Fibroblast of lung (primary cell): Measurements from ENCODE around the gene REPS2. TPM values are rescaled to one million over a fixed set of nuclear protein-coding genes. Genes with fewer than 3 reads are reported as not detected.

Experiments
- DNase-seq, 2 donors: peaks; one replicate each; pipeline versions ENCODE4 v3.0.0 to v3.0.0-alpha.2; 2010; ENCODE audit warnings: low read depth in 2 of 2
- H2AFZ ChIP-seq: 2 replicates; pipeline ENCODE4 v1.5.1; 2012; ENCODE audit warnings: low read length, control low read depth, inconsistent platforms
- H3K27ac ChIP-seq: 2 replicates; pipeline ENCODE4 v1.5.1; 2011; ENCODE audit warnings: low read length, control low read depth; ENCODE audit not compliant: insufficient read depth
- H3K27me3 ChIP-seq: 2 replicates; pipeline ENCODE4 v1.5.1; 2011; ENCODE audit warnings: mild to moderate bottlenecking, low read length; ENCODE audit not compliant: control insufficient read depth, insufficient read depth
- H3K36me3 ChIP-seq: 2 replicates; pipeline ENCODE4 v1.5.1; 2011; ENCODE audit warnings: low read length; ENCODE audit not compliant: control insufficient read depth, insufficient read depth
- H3K4me1 ChIP-seq: 2 replicates; pipeline ENCODE4 v1.5.1; 2011; ENCODE audit warnings: low read length; ENCODE audit not compliant: control insufficient read depth, insufficient read depth; ENCODE audit errors: extremely low read depth
- H3K4me2 ChIP-seq: 2 replicates; pipeline ENCODE4 v1.5.1; 2011; ENCODE audit warnings: low read length, control low read depth; ENCODE audit not compliant: insufficient read depth; ENCODE audit errors: extremely low read depth
- H3K4me3 ChIP-seq, 4 experiments: fragments of 200-600 bp in 1 of 4; sonication (generic) in 1 of 4; replicated peaks in 1 of 4; 2 replicates each; pipeline ENCODE4 v1.5.1; 2011 to 2016; ENCODE audit warnings: low read length in 4 of 4, low read depth in 3 of 4, mild to moderate bottlenecking in 3 of 4, control low read depth in 2 of 4, inconsistent platforms in 1 of 4, mixed read lengths in 1 of 4; ENCODE audit not compliant: insufficient read depth in 1 of 4; ENCODE audit errors: control extremely low read depth in 1 of 4
- H3K79me2 ChIP-seq: 2 replicates; pipeline ENCODE4 v1.5.1; 2012; ENCODE audit warnings: mild to moderate bottlenecking, low read length, inconsistent platforms; ENCODE audit not compliant: control insufficient read depth, insufficient read depth
- H3K9ac ChIP-seq: 2 replicates; pipeline ENCODE4 v1.5.1; 2011; ENCODE audit warnings: mild to moderate bottlenecking, low read length, control low read depth; ENCODE audit not compliant: insufficient read depth
- H3K9me3 ChIP-seq: 2 replicates; pipeline ENCODE4 v1.5.1; 2012; ENCODE audit warnings: low read depth, low read length; ENCODE audit not compliant: control insufficient read depth, insufficient read depth
- H4K20me1 ChIP-seq: 2 replicates; pipeline ENCODE4 v1.5.1; 2011; ENCODE audit warnings: low read length; ENCODE audit not compliant: control insufficient read depth, insufficient read depth; ENCODE audit errors: extremely low read depth
- EZH2 ChIP-seq: IDR thresholded peaks from 2 replicates; pipeline ENCODE4 v1.5.1; 2012; ENCODE audit warnings: low read length, control low read depth, mild to moderate bottlenecking; ENCODE audit errors: missing control alignments
- polyA plus RNA-seq, 2 donors: library from polyadenylated mRNA; depleted of rRNA in 1 of 2; stranded (reverse) in 1 of 2; unstranded in 1 of 2; fragments of >200 nt; gene quantifications; 2 replicates each; pipeline ENCODE4 v1.2.1, GENCODE V29; 2011 to 2012; ENCODE audit warnings: missing spikeins in 1 of 2
- total RNA-seq: library from RNA; depleted of rRNA; stranded (reverse); fragments of >200 nt; gene quantifications from 2 replicates; pipeline ENCODE4 v1.2.1, GENCODE V29; 2014
- TF ChIP-seq, protein P1 (sequence below), 2 donors: IDR thresholded peaks in 1 of 2; conservative IDR thresholded peaks in 1 of 2; 1 replicate in 1 of 2; 2 replicates in 1 of 2; pipeline ENCODE4 v1.5.1; 2011 to 2012; ENCODE audit warnings: low read length in 2 of 2, control low read depth in 1 of 2, inconsistent platforms in 1 of 2, low read depth in 1 of 2, mild to moderate bottlenecking in 1 of 2

Gene REPS2
- total and polyA plus RNA-seq, 2 donors (not counting 1 experiment from before 2014, with no cell fraction given) = 0.27 to 0.50 TPM

DNA sequence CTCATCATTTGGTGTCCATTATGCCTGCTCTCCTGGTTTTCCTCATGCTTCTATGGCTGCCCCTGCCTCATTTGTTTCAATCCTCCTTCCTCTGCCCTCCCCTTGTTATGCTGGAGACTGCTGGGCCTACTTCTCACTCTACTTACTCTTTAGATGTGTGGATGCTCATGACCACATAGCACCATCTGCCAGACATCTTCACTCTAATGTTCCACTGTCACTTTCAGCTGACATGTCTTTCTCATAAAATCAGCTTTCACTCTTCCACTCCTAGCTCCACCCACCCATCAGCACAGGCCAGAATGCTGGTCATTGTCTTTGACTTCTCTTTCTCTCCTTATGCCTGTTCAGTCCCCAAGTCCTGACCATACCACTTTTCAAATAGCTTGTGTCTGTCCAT lies 86.8 kb downstream of the REPS2 start:
- DNase-seq = no peak

DNA sequence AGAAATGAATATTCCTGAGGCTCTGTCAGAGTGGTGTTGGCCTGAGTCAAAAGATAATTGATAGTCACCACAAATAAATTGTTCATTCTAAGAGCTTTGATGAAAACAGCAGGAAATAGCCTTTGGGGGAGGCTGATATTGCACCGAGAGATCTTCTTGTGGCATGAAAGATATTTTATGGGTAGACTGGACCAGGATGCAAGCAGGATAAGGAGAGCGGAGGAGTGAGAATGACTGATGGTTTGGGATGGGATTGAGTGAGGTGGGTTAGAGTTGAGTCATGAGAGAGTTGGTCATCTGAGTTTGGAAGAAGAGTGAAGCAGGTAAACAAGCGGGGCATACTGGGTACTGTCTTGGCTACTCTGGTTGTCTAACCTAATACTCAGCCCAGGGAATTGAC lies 88.7 kb downstream of the REPS2 start:
- no peaks in the 10 kb centered on the region for H3K36me3 ChIP-seq
- no peak for DNase-seq

More for the DNA sequence above, 86.8 kb downstream of the REPS2 start:
- TF ChIP-seq EZH2 = no peak
- TF ChIP-seq, protein P1, sequence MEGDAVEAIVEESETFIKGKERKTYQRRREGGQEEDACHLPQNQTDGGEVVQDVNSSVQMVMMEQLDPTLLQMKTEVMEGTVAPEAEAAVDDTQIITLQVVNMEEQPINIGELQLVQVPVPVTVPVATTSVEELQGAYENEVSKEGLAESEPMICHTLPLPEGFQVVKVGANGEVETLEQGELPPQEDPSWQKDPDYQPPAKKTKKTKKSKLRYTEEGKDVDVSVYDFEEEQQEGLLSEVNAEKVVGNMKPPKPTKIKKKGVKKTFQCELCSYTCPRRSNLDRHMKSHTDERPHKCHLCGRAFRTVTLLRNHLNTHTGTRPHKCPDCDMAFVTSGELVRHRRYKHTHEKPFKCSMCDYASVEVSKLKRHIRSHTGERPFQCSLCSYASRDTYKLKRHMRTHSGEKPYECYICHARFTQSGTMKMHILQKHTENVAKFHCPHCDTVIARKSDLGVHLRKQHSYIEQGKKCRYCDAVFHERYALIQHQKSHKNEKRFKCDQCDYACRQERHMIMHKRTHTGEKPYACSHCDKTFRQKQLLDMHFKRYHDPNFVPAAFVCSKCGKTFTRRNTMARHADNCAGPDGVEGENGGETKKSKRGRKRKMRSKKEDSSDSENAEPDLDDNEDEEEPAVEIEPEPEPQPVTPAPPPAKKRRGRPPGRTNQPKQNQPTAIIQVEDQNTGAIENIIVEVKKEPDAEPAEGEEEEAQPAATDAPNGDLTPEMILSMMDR (conservative IDR thresholded peaks at IDR 0.05 in 1 of 2, IDR thresholded peaks at IDR 0.05 in 1 of 2; ENCODE audit: low read depth in 1 of 2, low read length in 2 of 2) = no peak
- Histone ChIP-seq H3K36me3 (no peaks in the 10 kb centered on the region), H3K27me3 (no peaks in the 10 kb centered on the region), H3K9me3 (no peaks in the 10 kb centered on the region), H3K4me3 (no peak overlapping the region), H2AFZ (no peak overlapping the region), H3K9ac (no peak overlapping the region), H3K79me2 (no peaks in the 10 kb centered on the region), H4K20me1 (no peaks in the 10 kb centered on the region), H3K4me1 (no peaks in the 10 kb centered on the region), H3K27ac (no peak overlapping the region), H3K4me2 (no peak overlapping the region)

DNA sequence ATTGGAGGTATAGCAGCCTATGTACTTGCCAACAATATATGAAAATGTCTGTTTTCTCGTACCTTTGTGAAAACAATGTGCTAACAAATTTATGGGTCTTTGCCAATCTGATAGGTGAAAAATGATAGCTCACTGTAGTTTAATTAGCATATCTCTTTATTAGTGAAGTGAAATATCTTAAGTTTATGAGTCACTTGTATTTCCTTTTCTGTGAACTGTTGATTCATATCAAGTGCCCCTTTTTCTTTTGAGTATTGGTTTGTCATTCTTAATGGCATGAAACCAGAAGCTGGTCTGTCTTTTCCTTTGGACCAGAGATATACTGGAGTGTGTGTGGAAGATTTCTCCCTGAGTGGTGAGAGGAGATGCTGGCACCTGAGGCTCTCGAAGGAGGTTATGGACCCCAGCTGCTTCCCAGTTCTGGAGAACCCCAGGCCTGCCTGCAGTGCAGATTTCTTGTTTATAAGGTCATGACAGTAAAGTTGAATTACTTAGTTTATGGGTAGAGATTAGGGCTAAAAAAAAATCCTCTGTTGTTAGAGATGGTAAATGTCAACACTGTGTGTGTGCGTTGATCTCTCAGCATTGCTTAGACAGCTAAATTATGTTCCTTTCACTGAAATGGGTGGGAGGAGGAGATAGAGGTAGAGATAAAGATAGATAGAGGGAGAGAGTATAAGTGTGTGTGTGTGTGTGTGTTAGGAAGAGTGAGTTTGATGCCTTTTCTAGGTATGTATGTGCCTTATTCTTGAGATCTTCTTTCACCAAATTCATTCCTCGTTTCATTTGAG lies 89.9 kb downstream of the REPS2 start:
- H3K27ac ChIP-seq = no peak overlapping the region
- no peak for TF ChIP-seq EZH2
- TF ChIP-seq, protein P1 (conservative IDR thresholded peaks at IDR 0.05 in 1 of 2, IDR thresholded peaks at IDR 0.05 in 1 of 2; ENCODE audit: low read depth in 1 of 2, low read length in 2 of 2) = no peak
- no peak overlapping the region for H3K4me3 ChIP-seq
- no peaks in the 10 kb centered on the region for H3K9me3 ChIP-seq
- no peaks in the 10 kb centered on the region for H4K20me1 ChIP-seq
- no peak overlapping the region for H3K4me2 ChIP-seq
- H3K36me3 ChIP-seq = no peaks in the 10 kb centered on the region
- no peaks in the 10 kb centered on the region for H3K79me2 ChIP-seq
- no peaks in the 10 kb centered on the region for H3K4me1 ChIP-seq
- DNase-seq = no peak
- no peak overlapping the region for H2AFZ ChIP-seq
- H3K9ac ChIP-seq = no peak overlapping the region
- H3K27me3 ChIP-seq = no peaks in the 10 kb centered on the region

More for the DNA sequence above, 88.7 kb downstream of the REPS2 start:
- Histone ChIP-seq H3K4me1 (no peaks in the 10 kb centered on the region), H3K9me3 (no peaks in the 10 kb centered on the region), H3K27ac (no peak overlapping the region), H3K27me3 (no peaks in the 10 kb centered on the region), H3K4me2 (no peak overlapping the region), H3K4me3 (no peak overlapping the region), H2AFZ (no peak overlapping the region), H3K9ac (no peak overlapping the region), H4K20me1 (no peaks in the 10 kb centered on the region), H3K79me2 (no peaks in the 10 kb centered on the region)
- TF ChIP-seq, protein P1 (conservative IDR thresholded peaks at IDR 0.05 in 1 of 2, IDR thresholded peaks at IDR 0.05 in 1 of 2; ENCODE audit: low read depth in 1 of 2, low read length in 2 of 2) = no peak
- no peak for TF ChIP-seq EZH2
